ENCODE measurements around the gene AKAP17A.

DNA sequence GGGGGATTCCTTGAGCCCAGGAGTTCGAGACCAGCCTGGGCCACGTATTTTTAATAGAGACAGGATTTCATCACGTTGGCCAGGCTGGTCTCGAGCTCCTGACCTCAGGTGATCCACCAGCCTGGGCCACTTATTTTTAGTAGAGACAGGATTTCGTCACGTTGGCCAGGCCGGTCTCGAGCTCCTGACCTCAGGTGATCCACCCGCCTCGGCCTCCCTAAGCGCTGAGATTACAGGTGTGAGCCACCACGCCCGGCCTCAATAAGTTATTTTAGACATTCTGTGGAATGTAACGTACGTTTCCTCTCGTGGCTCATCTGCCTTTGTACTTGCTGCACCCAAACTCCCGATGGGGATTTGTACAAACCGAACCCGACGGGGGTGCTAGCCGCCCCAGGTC lies 32.3 kb downstream of the AKAP17A start:
- TF ChIP-seq, protein P1, sequence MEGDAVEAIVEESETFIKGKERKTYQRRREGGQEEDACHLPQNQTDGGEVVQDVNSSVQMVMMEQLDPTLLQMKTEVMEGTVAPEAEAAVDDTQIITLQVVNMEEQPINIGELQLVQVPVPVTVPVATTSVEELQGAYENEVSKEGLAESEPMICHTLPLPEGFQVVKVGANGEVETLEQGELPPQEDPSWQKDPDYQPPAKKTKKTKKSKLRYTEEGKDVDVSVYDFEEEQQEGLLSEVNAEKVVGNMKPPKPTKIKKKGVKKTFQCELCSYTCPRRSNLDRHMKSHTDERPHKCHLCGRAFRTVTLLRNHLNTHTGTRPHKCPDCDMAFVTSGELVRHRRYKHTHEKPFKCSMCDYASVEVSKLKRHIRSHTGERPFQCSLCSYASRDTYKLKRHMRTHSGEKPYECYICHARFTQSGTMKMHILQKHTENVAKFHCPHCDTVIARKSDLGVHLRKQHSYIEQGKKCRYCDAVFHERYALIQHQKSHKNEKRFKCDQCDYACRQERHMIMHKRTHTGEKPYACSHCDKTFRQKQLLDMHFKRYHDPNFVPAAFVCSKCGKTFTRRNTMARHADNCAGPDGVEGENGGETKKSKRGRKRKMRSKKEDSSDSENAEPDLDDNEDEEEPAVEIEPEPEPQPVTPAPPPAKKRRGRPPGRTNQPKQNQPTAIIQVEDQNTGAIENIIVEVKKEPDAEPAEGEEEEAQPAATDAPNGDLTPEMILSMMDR (conservative IDR thresholded peaks at IDR 0.05) = no peak
- no peak for TF ChIP-seq ZFX (IDR thresholded peaks at IDR 0.05)
